NCI-H128 (cell line): ENCODE results near the gene ARMC6.
"Not testable (repeated sequence)": the region's sequence is repeated elsewhere in the genome, so short reads cannot be mapped to it uniquely, and the experiment has no call there.

Source experiments
- DNase-seq: peaks from one replicate; lab custom pipeline; 2025; ENCODE audit not compliant: unreplicated experiment; lab: John Stamatoyannopoulos, UW

ARMC6 gene

DNA sequence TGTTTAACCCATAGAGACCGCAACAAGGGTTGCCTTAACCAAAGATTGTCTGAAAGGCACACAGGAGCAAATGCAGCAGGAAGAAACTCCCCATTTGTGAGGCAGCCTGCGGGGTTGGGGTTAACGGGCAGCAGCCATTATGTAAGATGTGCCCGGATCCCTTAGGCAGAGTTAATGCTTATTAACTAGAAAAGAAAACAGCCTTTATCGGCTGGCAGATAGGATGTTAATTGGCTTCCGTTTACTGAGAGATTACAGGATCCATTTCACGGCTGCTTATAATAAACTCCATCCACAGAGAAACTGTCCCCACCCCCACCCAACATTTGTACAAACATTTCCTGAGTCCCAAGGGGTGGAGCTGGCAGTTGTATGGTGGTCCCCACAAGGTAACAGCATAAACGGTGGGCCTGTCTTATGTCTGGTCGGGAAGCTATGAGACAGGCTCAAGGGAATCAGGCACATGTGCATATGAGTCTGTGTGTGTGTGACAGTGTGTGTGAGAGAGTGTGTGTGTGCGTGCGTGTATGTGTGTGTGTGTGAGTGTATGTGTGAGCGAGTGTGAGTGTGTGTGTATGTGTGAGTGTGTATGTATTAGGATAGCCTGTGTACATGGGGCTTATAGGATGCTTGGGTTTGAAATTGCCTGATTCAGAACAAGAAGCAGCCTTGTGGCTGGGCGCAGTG lies 40.9 kb downstream of the ARMC6 start:
- no peak for DNase-seq

GRCh38 chr19:19075126-19075525 lies 41.7 kb downstream of the ARMC6 start:
- DNase-seq, result no peak

GRCh38 chr19:19076476-19076875 lies 43.1 kb downstream of the ARMC6 start:
- no peak for DNase-seq

DNA sequence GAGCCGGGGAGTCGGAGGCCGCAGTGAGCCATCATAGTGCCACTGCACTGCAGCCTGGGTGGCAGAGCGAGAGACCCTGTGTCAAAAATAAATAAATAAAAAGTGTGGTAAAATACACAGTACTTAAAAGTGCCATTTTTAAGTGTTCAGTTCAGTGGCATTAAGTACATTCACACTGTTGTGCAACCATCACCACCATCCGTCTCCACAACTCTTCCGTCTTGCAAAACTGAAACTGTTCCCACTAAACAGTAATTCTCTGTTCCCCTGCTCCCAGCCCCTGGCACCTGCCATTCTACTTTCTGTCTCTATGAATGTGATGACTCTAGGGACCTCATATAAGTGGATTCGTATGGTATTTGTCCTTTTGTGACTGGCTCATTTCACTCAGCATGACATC lies 43.7 kb downstream of the ARMC6 start:
- no peak for DNase-seq

DNA sequence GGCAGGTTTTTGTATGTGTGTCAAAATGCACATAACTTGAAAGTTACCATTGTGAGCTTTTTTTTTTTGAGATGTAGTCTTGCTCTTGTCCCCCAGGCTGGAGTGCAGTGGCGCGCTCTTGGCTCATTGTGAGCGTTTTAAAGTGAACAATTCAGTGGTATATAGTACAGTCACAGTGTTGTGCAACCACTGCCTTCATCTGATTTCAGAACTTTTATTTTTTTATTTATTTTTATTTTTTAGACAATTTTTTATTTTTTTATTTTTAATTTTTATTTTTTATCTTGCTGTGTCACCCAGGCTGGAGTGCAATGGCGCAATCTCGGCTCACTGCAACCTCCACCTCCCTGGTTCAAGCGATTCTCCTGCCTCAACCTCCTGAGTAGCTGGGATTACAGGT lies 45.4 kb downstream of the ARMC6 start:
- DNase-seq, result no peak

GRCh38 chr19:19079571-19079970 lies 46.2 kb downstream of the ARMC6 start:
- no peak for DNase-seq

- no peak for DNase-seq
Observed at GRCh38 chr19:19081642-19082151, 48.3 kb downstream of the ARMC6 start.

DNA sequence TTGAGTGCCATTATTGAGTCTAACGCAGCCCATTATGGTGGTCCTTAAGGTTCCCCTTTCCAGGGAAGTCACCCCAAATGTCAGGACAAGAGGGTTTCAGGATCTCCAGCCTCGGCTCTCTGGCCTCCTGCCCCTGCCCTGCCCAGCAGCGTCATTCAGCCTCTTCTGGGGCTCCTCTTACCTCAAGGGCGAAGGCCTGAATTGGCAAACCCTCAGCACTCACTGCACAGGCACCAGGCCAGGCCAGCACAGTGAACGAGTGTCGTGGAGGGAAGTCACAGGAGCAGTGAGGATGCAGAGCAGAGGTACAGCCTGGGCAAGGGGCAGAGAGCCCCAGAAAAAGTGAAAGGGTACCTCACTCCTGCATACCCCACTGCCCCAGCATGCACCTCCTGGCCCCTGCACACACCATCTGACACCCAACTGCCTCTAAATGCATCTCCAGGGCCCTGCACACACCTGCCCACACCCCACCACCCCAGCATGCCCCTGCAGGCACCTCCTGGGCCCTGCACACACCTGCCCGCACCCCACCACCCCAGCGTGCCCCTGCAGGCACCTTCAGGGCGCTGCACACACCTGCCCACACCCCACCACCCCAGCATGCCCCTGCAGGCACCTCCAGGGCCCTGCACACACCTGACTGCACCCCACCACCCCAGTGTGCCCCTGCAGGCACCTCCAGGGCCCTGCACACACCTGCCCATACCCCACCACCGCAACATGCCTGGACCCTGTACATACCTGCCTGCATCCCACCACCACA lies 50.2 kb downstream of the ARMC6 start:
- no peak for DNase-seq

GRCh38 chr19:19087676-19088075 lies 54.3 kb downstream of the ARMC6 start:
- no peak for DNase-seq

GRCh38 chr19:19094513-19094912 lies 61.1 kb downstream of the ARMC6 start:
- no peak for DNase-seq

GRCh38 chr19:19095691-19096090 lies 62.3 kb downstream of the ARMC6 start:
- DNase-seq, result no peak

- DNase-seq, result no peak
Observed at GRCh38 chr19:19096641-19097627, 63.5 kb downstream of the ARMC6 start.

DNA sequence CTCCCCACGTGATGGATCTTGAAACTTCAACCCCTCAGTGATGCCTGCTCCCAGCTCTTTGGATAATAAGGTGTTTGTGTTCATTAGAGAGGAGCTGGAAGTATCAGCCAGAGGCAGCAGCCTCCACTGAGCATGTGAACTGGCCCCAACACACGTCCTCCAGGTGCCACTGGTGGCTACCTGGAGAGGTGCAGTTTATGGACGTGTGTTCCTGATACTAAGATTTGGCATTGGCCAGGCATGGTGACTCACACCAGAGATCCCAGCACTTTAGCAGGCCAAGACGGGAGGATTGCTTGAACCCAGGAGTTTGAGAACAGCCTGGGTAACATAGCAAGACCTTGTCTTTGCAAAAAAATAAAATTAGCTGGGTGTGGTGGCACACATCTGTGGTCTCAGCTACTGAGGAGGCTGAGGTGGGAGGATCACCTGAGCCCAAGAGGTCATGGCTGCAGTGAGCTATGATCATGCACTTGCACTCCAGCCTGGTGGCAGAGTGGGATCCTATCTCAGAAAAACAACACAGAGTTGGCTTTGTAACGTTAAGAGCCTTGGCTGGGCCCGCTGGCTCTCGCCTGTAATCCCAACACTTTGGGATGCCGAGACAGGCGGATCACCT lies 64.8 kb downstream of the ARMC6 start:
- DNase-seq, result no peak

GRCh38 chr19:19098703-19099632 lies 65.6 kb downstream of the ARMC6 start:
- no peak for DNase-seq

GRCh38 chr19:19101540-19101939 lies 68.1 kb downstream of the ARMC6 start:
- DNase-seq, result no peak

GRCh38 chr19:19102566-19102965 lies 69.2 kb downstream of the ARMC6 start:
- DNase-seq, result not testable (repeated sequence)

DNA sequence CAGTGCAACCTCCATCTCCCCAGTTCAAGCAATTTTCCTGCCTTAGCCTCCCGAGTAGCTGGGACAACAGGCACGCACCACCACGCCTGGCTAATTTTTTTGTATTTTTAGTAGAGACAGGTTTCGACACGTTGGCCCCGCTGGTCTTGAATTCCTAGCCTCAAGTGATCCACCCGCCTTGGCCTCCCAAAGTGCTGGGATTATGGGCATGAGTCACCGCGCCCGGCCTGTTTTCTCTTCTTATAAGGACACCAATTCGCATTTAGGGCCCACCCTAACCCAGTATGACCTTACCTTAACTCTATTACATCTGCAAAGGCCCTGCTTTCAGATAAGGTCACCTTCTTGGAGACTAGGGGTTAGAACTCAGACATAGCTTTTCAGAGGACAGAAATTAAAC lies 69.8 kb downstream of the ARMC6 start:
- no peak for DNase-seq

GRCh38 chr19:19105365-19106055 lies 72.1 kb downstream of the ARMC6 start:
- DNase-seq, result no peak

- no peak for DNase-seq
Observed at GRCh38 chr19:19106056-19106551, 72.7 kb downstream of the ARMC6 start.
